Embryonic facial prominence (tissue), 1 donor: ENCODE results near the gene TK2.

Experiments used
- DNase-seq: peaks from one replicate; pipeline ENCODE4 v3.0.0-alpha.2; 2016; ENCODE audit errors: extremely low spot score

The TK2 gene

DNA sequence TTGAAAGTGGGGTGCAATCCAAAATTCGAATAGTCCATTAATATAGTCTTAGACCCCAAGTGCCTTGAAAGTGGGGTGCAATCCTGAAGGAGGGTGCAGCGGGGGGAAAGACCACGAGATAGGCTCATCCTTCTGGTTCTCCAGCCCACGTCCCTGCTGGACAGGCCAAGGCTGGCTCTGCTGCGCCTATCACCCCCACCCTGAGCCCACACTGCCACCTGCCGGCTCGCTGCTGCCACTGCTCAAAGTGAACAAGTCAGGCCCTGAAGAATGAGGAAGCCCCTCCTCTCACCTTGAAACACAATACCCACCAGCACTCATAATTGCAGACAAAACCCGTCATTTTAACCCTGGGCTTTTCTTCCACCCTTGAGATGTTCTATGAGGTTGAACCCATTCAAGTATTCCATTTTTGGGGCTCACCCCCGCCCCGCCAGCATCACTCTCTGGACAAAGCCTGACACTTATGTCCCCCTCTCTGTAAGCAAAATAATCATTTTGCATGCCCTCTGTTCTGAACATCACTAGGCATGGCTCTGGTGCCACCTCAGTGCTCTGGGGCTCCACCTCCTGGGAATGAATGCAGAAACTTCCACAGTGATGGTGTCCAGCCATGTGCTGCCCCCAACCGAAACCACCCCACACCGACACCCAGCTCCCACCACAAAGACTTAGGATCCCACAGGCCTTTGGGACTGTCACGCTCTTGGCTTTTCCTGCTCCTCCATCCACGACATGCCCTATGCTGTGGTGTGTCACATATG, 66.1 kb downstream of the TK2 start:
- DNase-seq = no peak

DNA sequence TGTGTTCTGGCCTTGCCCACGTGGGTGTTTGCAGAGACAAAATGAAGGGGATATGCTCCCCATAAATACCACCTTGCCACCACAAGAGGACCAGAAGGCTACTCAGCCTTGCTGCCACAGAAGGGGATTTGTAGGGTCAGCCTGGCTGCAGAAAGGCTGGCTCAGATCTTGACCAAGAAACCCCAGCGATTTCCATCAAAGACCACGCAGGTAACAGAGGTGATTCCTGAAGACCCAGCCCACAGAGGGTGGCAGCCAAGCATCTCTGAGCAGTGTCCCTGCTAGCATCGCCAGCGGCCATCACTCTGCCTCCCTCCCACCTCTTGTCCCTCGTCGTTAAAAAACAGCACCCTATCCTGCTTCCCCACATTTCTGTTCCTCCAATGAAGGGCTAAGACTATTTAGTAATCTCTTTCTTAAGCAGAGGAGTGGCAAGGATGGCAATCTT, 68.0 kb downstream of the TK2 start:
- no peak for DNase-seq

DNA sequence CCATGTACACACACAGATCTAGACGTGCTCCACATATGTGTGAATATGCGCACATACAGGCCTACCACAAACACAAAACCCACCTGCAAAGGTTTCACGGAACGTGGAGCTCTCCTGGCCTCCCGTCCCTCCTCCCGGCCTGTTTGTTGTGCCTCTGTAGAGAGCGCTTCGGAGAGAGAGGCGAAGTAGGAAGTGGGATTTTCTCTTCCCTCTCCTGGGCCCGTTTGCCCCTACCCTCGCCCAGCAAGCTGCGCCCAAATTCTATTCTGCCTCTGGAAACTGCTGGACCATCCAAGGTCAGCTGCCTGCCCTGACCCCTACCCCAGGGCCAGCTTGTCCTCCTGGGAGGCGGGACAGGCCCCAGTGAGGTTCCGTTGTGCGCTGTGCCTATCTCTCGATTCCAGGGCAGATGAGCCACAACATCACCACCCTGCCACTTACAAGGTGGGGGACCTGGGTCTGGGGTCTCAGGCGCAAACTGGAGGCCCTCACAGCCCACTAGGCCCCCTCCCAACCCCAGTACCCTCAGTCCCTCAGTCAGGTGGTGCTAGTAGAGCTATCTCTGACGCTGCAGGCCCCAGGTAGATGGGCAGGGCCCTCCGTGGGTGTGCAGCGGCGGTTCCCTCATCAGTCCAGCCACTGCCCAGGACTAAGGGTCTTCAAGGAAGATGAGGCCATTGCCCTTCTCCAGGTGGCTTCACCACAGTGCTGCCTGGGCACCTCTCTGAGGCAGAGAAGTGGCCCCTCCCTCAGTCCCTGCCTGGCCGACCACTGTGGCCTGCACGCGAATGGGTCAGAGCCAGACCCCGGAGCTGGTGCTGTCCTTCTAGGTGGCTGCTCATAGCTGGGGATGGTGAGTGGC, 68.6 kb downstream of the TK2 start:
- no peak for DNase-seq

DNA sequence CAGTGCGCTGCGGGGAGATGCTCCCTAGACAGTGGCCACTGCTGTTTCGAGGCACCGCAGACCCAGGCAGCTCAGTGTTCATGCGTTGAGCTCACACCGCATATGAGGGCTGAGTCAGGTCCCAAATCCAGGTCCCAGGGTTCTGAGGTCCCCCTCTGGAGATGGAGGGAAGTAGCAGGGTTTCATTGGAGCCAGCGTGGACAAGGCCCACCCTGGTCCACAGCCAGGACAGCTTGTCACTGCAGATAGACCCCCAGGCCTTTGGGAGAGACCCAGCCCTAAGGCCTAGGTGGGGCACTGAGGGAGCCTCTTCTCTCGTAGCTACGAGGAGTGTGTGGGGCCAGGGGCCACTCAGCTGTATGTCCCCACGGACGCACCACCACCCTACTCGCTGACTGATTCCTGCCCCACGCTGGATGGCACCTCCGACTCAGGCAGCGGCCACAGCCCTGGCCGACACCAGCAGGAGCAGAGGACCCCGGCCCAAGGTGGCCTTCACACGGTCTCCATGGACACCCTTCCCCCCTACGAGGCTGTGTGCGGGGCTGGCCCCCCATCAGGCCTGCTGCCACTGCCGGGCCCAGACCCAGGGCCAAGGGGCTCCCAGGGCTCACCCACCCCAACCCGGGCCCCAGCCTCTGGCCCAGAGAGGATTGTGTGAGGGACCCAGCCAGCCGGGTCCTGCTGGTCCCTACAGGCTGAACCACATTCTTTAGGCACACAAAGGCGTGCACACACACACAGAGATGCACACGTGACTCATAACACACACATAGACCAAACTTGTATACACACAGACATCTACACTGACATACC, 69.4 kb downstream of the TK2 start:
- no peak for DNase-seq

DNA sequence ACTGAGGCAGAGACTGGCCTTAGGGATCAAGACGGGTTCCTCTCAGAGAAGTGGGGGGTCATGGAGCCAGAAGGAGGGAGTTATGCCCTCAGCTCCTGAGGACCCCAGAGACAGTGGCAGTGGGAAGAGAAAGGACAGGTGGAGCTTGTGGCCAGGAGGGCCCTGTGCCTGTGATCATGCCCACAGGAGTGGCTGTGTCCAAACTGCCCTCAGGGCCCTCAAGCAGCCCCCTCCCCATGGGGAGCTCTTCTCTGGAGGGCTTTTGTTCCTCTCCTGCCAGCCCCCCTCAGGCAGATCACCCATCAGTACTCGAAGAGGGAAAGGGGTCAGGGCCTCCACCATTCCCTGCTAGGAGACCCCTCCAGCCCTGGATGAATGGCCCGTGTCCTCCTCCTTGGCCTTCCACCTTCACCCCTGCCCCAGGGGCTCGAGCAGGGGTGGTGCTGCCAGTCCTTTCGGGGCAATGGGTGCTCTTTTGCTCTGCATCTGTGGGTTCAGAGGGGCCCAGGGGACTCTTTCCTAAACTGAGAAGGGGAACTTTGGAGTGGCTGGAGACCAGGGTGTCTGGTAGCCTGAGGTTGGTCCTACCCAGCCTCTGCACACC, 70.2 kb downstream of the TK2 start:
- DNase-seq = no peak

DNA sequence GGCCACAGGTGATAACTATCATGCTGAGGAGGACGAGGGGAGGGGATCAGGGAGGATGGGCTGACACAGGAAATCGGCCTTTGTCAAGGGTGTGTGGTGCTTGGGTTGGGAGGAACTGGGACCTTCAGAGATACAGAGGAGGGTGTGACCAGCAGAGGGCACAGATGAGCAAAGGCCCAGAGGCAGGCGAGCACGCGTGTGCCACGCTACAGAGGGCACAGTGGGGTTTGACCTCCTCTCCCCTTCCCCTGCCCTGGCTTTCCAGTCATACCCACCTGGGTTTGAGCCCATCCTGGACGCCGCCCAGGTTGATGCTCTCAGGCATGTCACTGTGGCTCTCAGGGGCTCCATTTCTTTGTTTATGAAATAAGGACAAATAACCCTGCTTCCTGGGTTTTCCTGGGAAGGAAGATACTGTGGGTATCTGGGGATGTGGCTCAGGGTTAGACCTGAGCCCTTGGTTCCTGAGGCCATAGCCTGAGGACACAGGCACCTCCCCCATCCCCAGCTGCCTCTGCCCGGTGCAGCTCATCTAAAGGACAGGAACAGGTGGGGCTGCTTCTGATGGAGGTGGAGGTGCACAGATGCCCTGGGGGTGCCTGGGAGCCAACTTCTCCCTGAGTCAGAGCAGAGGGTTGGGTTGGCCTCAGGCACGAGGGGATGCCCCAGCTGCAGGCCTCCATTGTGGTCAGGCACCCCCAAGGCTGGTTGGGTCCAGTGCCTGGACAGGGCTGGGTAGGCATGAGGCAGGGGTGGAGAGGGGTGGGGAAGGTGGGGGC, 71.0 kb downstream of the TK2 start:
- DNase-seq = no peak

DNA sequence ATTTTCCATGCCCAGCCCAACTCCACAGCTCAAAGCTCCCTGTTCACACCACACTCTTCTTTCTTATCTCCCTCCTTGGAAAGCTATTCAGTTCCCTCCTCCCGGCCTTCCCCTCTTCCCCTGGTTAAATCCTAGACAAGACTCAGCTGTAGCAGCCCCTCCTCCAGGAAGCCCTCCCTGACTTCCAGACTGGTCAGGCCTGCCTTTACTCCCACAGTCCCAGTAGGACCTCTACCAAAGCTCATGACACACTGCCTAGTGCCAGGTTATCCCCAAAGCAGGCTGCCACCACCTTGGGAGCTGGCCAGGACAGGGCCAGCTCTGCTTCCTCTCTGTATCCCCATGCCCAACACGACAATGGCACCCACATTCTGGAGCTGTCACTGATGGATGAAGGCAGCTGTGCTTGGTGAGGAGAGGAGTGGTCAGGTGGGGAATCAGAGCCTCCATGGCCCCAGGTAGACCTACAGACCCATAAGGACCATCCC, 72.8 kb downstream of the TK2 start:
- DNase-seq = no peak

DNA sequence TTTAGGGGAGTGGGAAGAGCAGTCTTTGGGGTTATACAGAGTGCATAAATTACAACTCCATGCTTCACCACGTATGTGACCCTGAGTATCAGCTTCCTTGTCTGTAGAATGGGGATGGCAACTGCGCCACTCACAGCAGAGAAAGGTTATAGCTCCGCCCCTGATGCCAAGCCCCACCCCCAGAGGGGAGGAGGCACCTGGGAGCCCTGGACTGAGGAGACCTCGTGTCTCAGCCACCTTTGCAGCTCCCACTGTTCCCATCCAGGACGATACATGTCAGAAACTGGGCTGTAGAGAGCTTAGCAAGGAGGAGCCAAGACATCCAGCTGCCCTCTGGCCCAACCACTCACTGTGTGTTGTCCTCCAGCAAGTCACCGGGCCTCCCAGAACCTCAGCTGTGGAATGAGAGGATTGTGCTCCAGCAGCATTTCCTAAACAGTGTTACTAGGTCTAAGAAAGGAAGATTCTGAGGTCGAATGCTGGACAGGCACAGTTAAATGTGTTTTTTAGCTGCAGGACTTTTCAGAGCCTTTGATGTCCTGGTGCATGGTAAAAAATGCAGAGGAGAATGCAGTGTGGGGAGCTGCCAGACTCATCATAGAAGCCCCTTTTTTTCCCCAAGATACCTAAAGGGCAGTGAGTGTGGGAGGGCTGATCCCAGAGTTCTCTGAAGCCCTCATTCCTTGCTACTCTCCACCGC, 73.4 kb downstream of the TK2 start:
- DNase-seq = no peak

DNA sequence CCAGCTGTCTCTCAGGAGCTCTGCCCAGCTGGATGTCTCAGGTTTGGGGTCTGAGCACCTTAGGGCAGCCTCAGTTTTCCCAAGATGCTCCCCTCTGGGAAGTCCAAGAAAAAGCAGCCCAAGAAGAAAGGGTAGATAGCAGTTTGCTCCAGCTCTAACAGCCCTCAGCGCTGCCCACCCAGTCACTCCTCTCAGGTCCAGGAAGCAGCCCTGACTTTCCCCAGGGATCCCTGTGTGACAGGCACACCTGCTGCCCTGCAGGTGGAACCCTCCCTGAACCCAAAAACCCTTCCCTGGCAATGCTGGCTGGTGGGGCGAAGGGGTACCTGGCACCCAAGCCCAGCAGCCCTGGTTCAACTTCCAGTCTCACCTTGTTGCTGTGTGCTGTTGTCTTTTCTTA, 74.7 kb downstream of the TK2 start:
- no peak for DNase-seq

DNA sequence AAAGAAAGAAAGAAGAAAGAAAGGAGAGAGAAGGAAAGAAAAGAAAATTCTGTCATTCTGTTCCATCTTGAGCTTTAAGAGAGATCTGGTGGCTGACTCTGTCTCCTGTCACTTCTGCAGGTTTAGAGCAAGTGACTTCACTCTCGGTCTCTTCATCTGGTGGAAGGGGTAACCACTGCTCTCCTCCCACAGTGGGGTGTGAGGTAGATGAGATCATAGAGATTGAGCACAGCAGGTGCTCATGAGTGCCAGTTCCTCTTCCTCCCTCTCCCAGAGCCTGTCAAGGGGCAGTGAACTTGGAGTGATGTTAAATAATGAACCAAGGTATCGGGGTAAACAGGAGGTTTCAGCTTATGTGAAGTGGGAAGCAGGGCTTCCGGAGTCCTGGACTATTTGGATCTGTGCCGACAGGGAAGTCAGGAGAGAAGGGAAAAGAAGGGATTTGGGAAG, 75.1 kb downstream of the TK2 start:
- no peak for DNase-seq

DNA sequence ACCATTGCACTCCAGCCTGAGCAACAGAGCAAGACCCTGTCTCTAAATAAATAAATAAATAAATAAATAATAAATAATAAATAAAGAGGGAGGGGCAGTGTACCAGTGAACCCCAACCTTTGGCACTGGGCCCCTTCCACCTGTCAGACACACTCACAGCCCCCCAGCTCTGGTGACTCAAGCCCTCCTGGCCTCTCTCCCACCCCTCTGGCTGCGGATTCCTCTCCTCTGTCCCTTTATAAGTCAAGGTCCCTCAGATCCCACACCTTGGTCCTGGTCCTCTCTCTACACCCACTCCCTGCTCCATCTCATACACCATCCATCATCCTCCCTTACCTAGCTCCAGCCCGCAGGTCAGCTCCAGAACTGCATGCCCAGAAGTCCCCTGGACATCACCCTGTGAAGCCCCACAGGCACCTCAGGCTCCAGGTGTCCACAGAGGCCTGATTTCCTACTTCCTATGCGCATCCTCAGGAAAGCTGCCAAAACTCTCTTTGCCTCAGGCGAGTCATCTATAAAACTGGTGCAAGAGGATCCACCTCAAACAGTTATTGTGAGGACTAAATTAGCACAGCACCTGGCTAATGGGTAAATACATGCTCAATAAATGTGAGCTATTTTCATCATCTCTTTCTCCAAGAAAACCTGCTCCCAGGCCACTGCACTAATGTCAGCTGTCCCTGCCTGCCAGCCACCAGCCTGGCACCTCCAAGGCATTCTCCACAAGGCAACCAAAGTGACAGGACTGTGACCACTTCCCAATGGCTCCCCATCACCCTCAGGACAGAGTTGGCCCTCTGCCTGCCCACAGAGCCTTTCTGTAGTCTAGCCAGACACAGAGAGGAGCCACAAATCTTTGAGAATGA, 76.0 kb downstream of the TK2 start:
- no peak for DNase-seq

DNA sequence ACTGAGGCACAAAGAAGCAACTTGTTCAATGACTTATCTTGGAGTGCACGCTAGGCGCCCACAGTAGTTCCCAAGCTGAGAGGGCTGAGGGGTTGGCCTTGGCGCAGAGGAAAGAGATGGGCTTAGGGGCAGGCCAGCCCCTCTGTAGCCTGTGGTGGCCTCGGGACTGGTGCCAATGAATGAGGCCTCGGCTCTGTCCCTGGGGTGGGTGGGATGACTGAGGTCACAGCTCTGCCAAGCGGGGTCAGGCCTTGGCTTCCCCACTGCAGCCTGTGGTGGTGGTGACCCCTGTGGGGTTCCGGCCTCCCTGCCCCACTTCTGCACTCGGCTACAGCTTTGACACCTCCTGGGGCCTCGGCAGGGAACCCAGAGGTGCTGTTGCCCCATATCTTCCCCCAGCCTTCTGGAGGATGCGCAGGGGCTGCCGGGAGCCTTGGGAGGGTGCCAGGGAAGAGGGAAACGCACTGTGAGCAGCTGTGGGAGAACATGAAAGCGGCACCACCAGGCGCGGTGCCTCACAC, 76.8 kb downstream of the TK2 start:
- DNase-seq = no peak

DNA sequence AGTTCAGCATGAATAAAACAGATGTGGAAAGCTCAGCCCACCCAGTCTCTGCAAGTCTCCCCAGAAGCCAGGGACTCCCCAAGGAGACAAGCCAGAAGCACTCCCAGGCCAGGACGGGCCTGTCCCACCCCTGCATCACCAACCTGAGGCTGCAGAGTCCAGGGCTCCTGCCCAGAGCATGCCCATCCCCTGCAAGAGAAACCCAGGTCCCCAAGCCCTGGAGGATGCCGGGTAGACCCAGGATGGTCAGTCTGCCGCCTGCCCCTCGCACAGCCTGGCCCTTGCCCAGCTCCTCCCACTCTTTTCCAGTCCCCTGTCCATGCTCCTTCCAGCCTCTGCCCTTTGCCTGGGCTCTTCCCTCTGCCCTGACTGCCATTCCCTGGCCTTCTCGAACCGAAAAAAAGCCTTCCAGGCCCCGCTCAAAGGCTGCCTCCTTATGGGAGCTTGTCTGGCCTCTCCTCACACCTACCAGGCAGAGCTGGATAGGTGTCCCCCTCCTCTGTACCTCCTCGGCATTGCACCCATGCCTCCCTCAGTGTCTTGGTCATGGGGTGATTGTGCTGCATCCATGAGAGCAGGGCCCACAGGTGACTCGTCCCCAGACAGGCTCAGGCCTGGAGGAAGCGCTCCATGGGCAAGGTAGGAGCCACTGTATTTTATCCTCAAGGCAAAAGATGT, 78.1 kb downstream of the TK2 start:
- DNase-seq = no peak

DNA sequence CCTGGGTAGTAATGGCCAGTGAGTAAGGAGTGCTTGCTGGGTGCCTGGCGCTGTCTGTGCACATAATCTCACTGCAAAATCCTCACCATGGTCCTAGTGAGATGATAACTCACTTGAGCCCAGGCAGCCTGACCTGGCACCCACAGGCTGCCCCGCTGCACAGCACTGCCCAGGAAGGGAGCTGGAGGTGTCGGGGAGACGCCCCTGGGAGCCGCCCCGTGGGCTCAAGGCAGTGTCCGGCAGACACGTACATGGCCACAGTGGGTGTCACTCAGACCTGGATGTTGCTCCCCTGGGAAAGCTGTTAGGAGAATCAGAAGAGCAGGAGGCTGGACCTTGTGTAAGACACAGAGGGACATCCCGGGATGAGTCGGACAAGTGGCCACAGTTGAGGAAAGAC, 78.7 kb downstream of the TK2 start:
- DNase-seq = no peak

DNA sequence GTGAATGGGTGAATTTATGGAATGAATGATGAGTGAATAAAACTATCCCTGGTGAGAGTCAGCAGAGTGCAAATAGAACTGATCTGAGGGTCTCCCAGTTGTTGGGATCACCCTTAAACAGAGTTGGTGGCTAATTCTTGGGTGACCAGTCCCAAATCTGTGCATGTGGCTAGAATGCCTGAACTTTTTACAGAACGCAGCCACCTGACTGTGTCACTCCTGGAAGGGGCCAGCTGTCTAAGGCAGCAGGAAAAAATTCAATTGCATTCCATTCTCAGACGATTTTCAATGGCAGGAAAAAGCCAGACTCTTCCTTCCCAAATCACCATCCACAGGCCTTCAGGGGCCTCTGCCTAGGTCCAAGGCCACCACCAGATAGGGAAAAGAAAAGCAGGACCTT, 79.4 kb downstream of the TK2 start:
- DNase-seq = no peak

DNA sequence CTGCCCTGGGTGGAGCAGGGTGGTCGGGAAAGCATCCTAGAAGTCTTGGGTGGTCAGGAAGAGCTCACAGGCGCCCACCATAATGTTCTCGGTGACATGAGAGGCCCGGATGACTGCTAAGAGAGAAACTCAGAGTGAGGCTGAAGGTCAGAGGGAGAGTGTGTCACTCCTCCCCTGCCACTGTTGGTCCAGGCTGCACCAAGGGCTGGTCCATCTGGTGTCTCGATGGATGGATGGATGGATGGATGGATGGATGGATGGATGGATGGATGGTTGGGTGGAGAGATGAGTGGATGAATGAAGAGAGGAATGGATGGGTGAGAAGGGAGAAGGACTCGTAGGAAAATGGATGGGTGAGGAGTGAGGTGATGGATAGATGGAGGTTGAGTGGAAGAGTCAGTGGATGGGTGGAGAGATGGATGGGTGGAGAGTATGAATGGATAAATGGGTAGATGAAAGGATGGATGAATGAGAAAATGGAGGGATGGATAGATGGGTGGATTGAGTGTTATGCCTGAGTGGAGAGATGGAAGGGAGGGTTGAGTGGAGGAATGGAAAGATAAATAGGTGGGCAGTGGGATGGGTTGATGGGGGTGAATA, 79.9 kb downstream of the TK2 start:
- DNase-seq = no peak

DNA sequence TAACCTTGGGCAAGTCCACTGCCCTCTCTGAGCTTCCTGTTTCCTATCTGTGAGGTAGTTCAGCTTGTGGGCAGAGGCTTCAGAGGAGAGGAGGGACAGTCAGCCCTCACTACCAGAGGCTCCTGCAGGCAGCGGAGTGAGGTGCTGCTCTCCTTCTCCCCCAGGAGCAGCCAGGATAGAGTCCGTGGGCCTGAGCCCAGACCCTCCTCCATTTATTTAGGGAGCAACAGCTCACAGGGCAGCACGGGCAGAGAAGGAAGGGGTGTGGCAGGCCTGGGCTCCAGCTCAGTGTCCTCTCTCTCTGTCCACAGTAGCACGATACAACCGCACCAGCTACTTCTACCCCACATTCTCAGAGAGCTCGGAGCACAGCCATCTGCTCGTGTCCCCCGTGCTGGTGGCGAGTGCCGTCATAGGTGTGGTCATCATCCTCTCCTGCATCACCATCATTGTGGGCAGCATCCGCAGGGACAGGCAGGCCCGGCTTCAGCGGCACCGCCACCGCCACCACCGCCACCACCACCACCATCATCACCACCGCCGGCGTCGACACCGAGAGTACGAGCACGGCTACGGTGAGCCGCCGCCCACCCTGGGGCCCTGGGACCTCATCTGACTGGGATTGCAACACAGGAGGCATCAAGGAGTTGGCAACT, 80.5 kb downstream of the TK2 start:
- no peak for DNase-seq
